BLaER1 treated with 17β-estradiol and CSF1 and Interleukin-3, amounts not matched to agents 10 nM and 100 nM (cell line): ENCODE data around the gene ELL.
"Not testable (repeated sequence)": the region's sequence is repeated elsewhere in the genome, so short reads cannot be mapped to it uniquely, and the experiment has no call there.

Source experiments
- H3K27ac ChIP-seq, 11 experiments: shearing (Covaris generic); formaldehyde crosslinking; 2 replicates each; pipeline ENCODE4 v1.8.1; 2022
- H3K27me3 ChIP-seq, 11 experiments: shearing (Covaris generic); formaldehyde crosslinking; 2 replicates each; pipeline ENCODE4 v1.8.1; 2022
- H3K36me3 ChIP-seq, 11 experiments: shearing (Covaris generic); formaldehyde crosslinking; 2 replicates each; pipeline ENCODE4 v1.8.1; 2022
- H3K4me1 ChIP-seq, 10 experiments: shearing (Covaris generic); formaldehyde crosslinking; 2 replicates each; pipeline ENCODE4 v1.8.1; 2022
- H3K4me2 ChIP-seq, 11 experiments: shearing (Covaris generic); formaldehyde crosslinking; 2 replicates each; pipeline ENCODE4 v1.8.1; 2022
- H3K4me3 ChIP-seq, 10 experiments: shearing (Covaris generic); formaldehyde crosslinking; 2 replicates each; pipeline ENCODE4 v1.8.1; 2022
- H3K9ac ChIP-seq, 11 experiments: shearing (Covaris generic); formaldehyde crosslinking; 2 replicates each; pipeline ENCODE4 v1.8.1; 2022
- H3K9me3 ChIP-seq, 11 experiments: shearing (Covaris generic); formaldehyde crosslinking; replicated peaks in 1 of 11; 2 replicates each; pipeline ENCODE4 v1.8.1; 2022
- H4K20me1 ChIP-seq, 11 experiments: shearing (Covaris generic); formaldehyde crosslinking; 2 replicates each; pipeline ENCODE4 v1.8.1; 2022
- Cebpa-rat ChIP-seq, 11 experiments: shearing (Covaris generic); IDR thresholded peaks; 2 replicates each; pipeline ENCODE4 v1.8.1; 2022

Gene ELL

DNA sequence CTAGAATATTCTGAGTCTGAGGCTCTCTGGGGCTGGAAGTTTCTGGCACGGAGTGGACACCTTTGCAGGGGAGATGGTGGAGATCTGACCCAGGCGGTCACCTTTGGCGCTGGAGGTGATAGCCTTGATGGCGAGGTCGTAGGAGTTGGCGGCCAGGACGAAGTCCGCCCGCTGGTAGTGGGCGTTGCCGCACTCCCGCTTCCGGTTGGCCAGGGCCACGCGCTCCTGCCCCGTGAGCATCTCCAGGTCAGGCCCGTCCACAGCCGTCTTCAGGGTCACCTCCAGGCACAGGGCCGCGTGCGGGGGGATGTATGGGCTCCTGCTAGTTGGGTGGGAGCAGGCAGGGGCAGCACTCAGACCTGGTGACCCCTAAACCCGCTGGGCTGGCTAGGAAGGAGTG is 16.2 kb upstream of the ELL start:
- no peak overlapping the region for H3K27ac ChIP-seq
- peaks cover 10 to 17% (median 11%) of the 10 kb centered on the region in 10 experiments for H3K4me1 ChIP-seq
- no peaks in the 10 kb centered on the region for H3K27me3 ChIP-seq
- peaks cover 0 to 52% (median 0%) of the 10 kb centered on the region in 11 experiments; a peak in 9 of 22 replicates for H4K20me1 ChIP-seq
- no peak overlapping the region for H3K9ac ChIP-seq
- H3K4me3 ChIP-seq, result no peak overlapping the region
- H3K36me3 ChIP-seq, result peaks cover 59 to 88% (median 79%) of the 10 kb centered on the region in 11 experiments
- no peak for TF ChIP-seq Cebpa-rat (IDR thresholded peaks at IDR 0.05)
- H3K4me2 ChIP-seq, result no peak overlapping the region
- no peaks in the 10 kb centered on the region for H3K9me3 ChIP-seq

DNA sequence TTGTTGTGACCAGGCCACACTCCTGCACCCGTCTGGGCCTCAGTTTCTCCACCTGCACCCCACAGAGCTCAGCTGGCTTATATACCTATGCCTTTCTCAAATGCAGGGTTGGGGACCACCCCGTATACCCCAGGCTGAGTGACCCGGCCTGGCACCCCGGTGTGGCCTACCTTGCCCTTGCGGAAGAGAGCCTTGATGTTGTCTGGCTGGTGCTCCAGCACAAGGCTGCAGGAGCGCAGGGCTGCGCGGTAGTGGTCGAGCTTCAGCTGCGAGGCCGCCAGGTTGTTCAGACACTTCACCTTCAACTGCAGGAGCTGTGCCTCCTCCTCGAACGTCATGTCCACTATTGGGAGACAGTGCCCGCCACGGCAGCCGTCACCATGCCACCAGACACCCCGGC is 15.6 kb upstream of the ELL start:
- H3K9ac ChIP-seq, result no peak overlapping the region
- H3K4me2 ChIP-seq, result no peak overlapping the region
- peaks cover 8 to 16% (median 10%) of the 10 kb centered on the region in 10 experiments for H3K4me1 ChIP-seq
- H3K4me3 ChIP-seq, result no peak overlapping the region
- H3K27ac ChIP-seq, result no peak overlapping the region
- no peaks in the 10 kb centered on the region for H3K9me3 ChIP-seq
- peaks cover 66 to 94% (median 86%) of the 10 kb centered on the region in 11 experiments for H3K36me3 ChIP-seq
- no peak for TF ChIP-seq Cebpa-rat (IDR thresholded peaks at IDR 0.05)
- no peaks in the 10 kb centered on the region for H3K27me3 ChIP-seq
- H4K20me1 ChIP-seq, result peaks cover 0 to 58% (median 0%) of the 10 kb centered on the region in 11 experiments; a peak in 9 of 22 replicates

DNA sequence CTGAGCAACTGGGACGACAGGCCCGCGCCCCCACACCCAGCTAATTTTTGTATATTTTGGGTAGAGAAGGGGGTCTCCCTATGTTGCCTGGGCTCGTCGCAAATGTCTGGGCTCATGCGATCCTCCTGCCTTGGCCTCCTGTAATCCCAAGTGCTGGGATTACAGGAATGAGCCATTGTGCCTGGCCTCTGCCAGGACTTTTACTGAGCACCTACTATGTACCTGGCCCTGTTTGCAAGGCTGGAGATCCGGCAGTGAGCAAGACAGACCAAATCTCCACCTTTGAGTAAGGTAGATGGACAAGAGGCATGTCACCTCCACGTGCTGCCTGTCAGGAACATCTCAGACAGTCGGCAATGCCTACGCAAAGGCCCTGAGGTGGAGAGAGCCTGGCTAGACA is 14.6 kb upstream of the ELL start:
- no peak for TF ChIP-seq Cebpa-rat (IDR thresholded peaks at IDR 0.05)
- Histone ChIP-seq H3K4me2 (no peak overlapping the region), H3K4me3 (no peak overlapping the region), H3K9me3 (no peaks in the 10 kb centered on the region), H3K4me1 (peaks cover 0 to 6% (median under 1%) of the 10 kb centered on the region in 10 experiments; a peak in 9 of 20 replicates), H4K20me1 (peaks cover 0 to 65% (median 0%) of the 10 kb centered on the region in 11 experiments; a peak in 9 of 22 replicates), H3K9ac (no peak overlapping the region), H3K27me3 (no peaks in the 10 kb centered on the region), H3K36me3 (peaks cover 69 to 100% (median 90%) of the 10 kb centered on the region in 11 experiments), H3K27ac (no peak overlapping the region)

DNA sequence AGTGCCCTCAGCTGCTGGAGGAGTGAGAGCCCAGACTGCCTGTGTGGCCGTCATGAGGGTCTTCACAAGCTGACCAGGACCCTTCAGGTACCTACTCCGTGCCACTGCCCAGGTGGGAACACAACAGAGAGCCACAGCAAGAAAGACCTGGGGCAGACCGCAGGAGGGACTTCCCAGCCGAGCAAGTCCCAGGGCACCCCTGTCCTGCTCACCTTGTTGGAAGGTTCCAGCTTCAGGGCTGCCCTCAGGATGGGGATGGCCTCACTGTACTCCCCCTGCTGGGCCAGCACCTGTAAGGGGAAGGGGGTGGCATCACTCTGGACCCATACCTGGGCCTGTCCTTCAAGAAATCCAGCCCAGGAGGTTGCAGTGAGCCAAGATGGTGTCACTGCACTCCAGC is 11.2 kb upstream of the ELL start:
- Histone ChIP-seq H3K36me3 (peaks cover 40 to 94% (median 67%) of the 10 kb centered on the region in 11 experiments), H3K27me3 (no peaks in the 10 kb centered on the region)

GRCh38 chr19:18532168-18532890 is 10.5 kb upstream of the ELL start:
- H3K27ac ChIP-seq, result no peak overlapping the region
- no peak overlapping the region for H3K9ac ChIP-seq
- H3K9me3 ChIP-seq, result no peaks in the 10 kb centered on the region
- no peak for TF ChIP-seq Cebpa-rat (IDR thresholded peaks at IDR 0.05)
- H4K20me1 ChIP-seq, result peaks cover 0 to 47% (median 4%) of the 10 kb centered on the region in 11 experiments; a peak in 8 of 22 replicates
- H3K27me3 ChIP-seq, result no peaks in the 10 kb centered on the region
- peaks cover 0 to 8% (median 0%) of the 10 kb centered on the region in 10 experiments; a peak in 4 of 20 replicates for H3K4me1 ChIP-seq
- H3K36me3 ChIP-seq, result peaks cover 33 to 94% (median 60%) of the 10 kb centered on the region in 11 experiments
- no peak overlapping the region for H3K4me3 ChIP-seq
- H3K4me2 ChIP-seq, result no peak overlapping the region

More for the DNA sequence above, 11.2 kb upstream of the ELL start:
- no peak for TF ChIP-seq Cebpa-rat (IDR thresholded peaks at IDR 0.05)
- H3K27ac ChIP-seq, result no peak overlapping the region
- H3K4me3 ChIP-seq, result no peak overlapping the region
- H3K4me1 ChIP-seq, result peaks cover 0 to 8% (median 0%) of the 10 kb centered on the region in 10 experiments; a peak in 4 of 20 replicates
- H3K4me2 ChIP-seq, result no peak overlapping the region
- no peaks in the 10 kb centered on the region for H3K9me3 ChIP-seq
- peaks cover 0 to 54% (median 4%) of the 10 kb centered on the region in 11 experiments; a peak in 8 of 22 replicates for H4K20me1 ChIP-seq
- H3K9ac ChIP-seq, result no peak overlapping the region

GRCh38 chr19:18531485-18531884 is 9.6 kb upstream of the ELL start:
- no peaks in the 10 kb centered on the region for H3K27me3 ChIP-seq
- H3K4me3 ChIP-seq, result no peak overlapping the region
- H3K4me2 ChIP-seq, result no peak overlapping the region
- peaks cover 25 to 88% (median 52%) of the 10 kb centered on the region in 11 experiments for H3K36me3 ChIP-seq
- H3K9me3 ChIP-seq, result no peaks in the 10 kb centered on the region
- H3K9ac ChIP-seq, result no peak overlapping the region
- peaks cover 0 to 8% (median 0%) of the 10 kb centered on the region in 10 experiments; a peak in 4 of 20 replicates for H3K4me1 ChIP-seq
- no peak for TF ChIP-seq Cebpa-rat (IDR thresholded peaks at IDR 0.05)
- peaks cover 0 to 41% (median 3%) of the 10 kb centered on the region in 11 experiments; a peak in 8 of 22 replicates for H4K20me1 ChIP-seq
- no peak overlapping the region for H3K27ac ChIP-seq

GRCh38 chr19:18529782-18530181 is 7.9 kb upstream of the ELL start:
- H3K9ac ChIP-seq, result peak overlapping the region in 3 of 11 experiments; percentile 3 to 38 (median 9); a peak in 3 of 22 replicates
- no peak overlapping the region for H3K4me2 ChIP-seq
- H3K9me3 ChIP-seq, result no peaks in the 10 kb centered on the region
- peaks cover 0 to 13% (median 0%) of the 10 kb centered on the region in 10 experiments; a peak in 4 of 20 replicates for H3K4me1 ChIP-seq
- no peak overlapping the region for H3K27ac ChIP-seq
- no peaks in the 10 kb centered on the region for H3K27me3 ChIP-seq
- H3K4me3 ChIP-seq, result no peak overlapping the region
- H4K20me1 ChIP-seq, result peaks cover 0 to 31% (median 0%) of the 10 kb centered on the region in 11 experiments; a peak in 7 of 22 replicates
- peaks cover 14 to 71% (median 35%) of the 10 kb centered on the region in 11 experiments for H3K36me3 ChIP-seq
- TF ChIP-seq Cebpa-rat (IDR thresholded peaks at IDR 0.05), result no peak

- H3K27me3 ChIP-seq, result no peaks in the 10 kb centered on the region
- no peak overlapping the region for H3K27ac ChIP-seq
- no peak overlapping the region for H3K4me2 ChIP-seq
- peaks cover 0 to 18% (median 3%) of the 10 kb centered on the region in 10 experiments; a peak in 8 of 20 replicates for H3K4me1 ChIP-seq
- TF ChIP-seq Cebpa-rat (IDR thresholded peaks at IDR 0.05), result no peak
- H3K36me3 ChIP-seq, result peaks cover 0 to 36% (median 10%) of the 10 kb centered on the region in 11 experiments; a peak in 15 of 22 replicates
- H4K20me1 ChIP-seq, result peaks cover 0 to 14% (median 4%) of the 10 kb centered on the region in 11 experiments; a peak in 13 of 22 replicates
- 0 out of 22 replicates have a peak, but pooled peaks cover 0 to 4% (median 0%) of the 10 kb centered on the region in 11 experiments for H3K9me3 ChIP-seq
- H3K9ac ChIP-seq, result no peak overlapping the region
- H3K4me3 ChIP-seq, result no peak overlapping the region
Measured at GRCh38 chr19:18526316-18526715, 4.4 kb upstream of the ELL start.

DNA sequence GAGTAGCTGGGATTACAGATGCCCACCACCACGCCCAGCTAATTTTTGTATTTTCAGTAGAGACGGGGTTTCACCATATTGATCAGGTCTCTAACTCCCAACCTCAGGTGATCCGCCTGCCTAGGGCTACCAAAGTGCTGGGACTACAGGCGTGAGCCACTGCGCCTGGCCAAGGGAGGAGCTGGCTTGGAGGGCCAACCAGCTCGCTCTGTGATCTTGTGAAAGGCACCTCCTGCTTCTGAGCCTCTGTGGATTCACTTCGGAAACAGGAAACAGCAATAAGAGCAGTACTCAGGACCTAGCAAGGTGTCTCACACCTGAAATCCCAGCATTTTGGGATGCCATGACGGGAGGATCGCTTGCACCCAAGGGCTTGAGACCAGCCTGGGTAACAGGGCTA is 2.0 kb upstream of the ELL start:
- no peaks in the 10 kb centered on the region for H3K27me3 ChIP-seq
- no peak for TF ChIP-seq Cebpa-rat (IDR thresholded peaks at IDR 0.05)
- H3K36me3 ChIP-seq, result peaks cover 0 to 27% (median 0%) of the 10 kb centered on the region in 11 experiments; a peak in 4 of 22 replicates
- H4K20me1 ChIP-seq, result peaks cover 15 to 30% (median 23%) of the 10 kb centered on the region in 11 experiments; a peak in 21 of 22 replicates
- peaks cover 14 to 22% (median 18%) of the 10 kb centered on the region in 10 experiments for H3K4me1 ChIP-seq
- no peak overlapping the region for H3K4me3 ChIP-seq
- H3K27ac ChIP-seq, result no peak overlapping the region
- H3K4me2 ChIP-seq, result no peak overlapping the region
- no peak overlapping the region for H3K9ac ChIP-seq
- H3K9me3 ChIP-seq, result 0 out of 22 replicates have a peak, but pooled peaks cover 0 to 5% (median 0%) of the 10 kb centered on the region in 11 experiments

- Histone ChIP-seq H3K27ac (peak overlapping the region in 10 of 11 experiments; percentile 64 to 86 (median 70); a peak in 19 of 22 replicates), H3K4me3 (peak overlapping the region in 2 of 10 experiments; percentile 23 to 38; a peak in 3 of 20 replicates), H4K20me1 (peaks cover 24 to 38% (median 31%) of the 10 kb centered on the region in 11 experiments), H3K4me2 (peak overlapping the region in 8 of 11 experiments; percentile 1 to 68 (median 43); a peak in 11 of 22 replicates), H3K36me3 (peaks cover 0 to 27% (median 0%) of the 10 kb centered on the region in 11 experiments; a peak in 4 of 22 replicates), H3K9ac (peak overlapping the region in 9 of 11 experiments; percentile 46 to 72 (median 57); a peak in 14 of 22 replicates), H3K4me1 (peaks cover 23 to 31% (median 27%) of the 10 kb centered on the region in 10 experiments)
- not testable (repeated sequence) for H3K27me3 ChIP-seq, H3K9me3 ChIP-seq
Measured at GRCh38 chr19:18522862-18523440, 1.1 kb upstream of the ELL start.
